Skeletal muscle tissue (tissue), 4 donors: ENCODE results near the gene TMBIM6. TPM values are rescaled to one million over a fixed set of nuclear protein-coding genes. Genes with fewer than 3 reads are reported as not detected.

ENCODE experiments used
- H3K27ac ChIP-seq: one replicate; pipeline ENCODE4 v1.7.0; 2013; ENCODE audit warnings: mild to moderate bottlenecking, low read depth, low read length, inconsistent platforms
- H3K27me3 ChIP-seq, 3 donors: one replicate each; pipeline ENCODE4 v1.7.0; 2013; ENCODE audit warnings: low read length in 3 of 3; ENCODE audit not compliant: control insufficient read depth in 3 of 3, insufficient read depth in 3 of 3
- H3K36me3 ChIP-seq, 3 donors: one replicate each; pipeline ENCODE4 v1.7.0; 2013; ENCODE audit warnings: low read length in 3 of 3; ENCODE audit not compliant: control insufficient read depth in 3 of 3, insufficient read depth in 3 of 3
- H3K4me1 ChIP-seq, 3 donors: one replicate each; pipeline ENCODE4 v1.7.0; 2013; ENCODE audit warnings: low read length in 3 of 3, mild to moderate bottlenecking in 3 of 3; ENCODE audit not compliant: control insufficient read depth in 3 of 3, insufficient read depth in 3 of 3
- H3K4me3 ChIP-seq, 3 donors: one replicate each; pipeline ENCODE4 v1.7.0; 2013; ENCODE audit warnings: low read length in 3 of 3
- H3K9ac ChIP-seq, 3 donors: one replicate each; pipeline ENCODE4 v1.7.0; 2013; ENCODE audit warnings: low read length in 3 of 3, mild to moderate bottlenecking in 3 of 3, moderate library complexity in 2 of 3, low read depth in 1 of 3
- H3K9me3 ChIP-seq, 3 donors: one replicate each; pipeline ENCODE4 v1.7.0; 2013; ENCODE audit warnings: low read length in 3 of 3; ENCODE audit not compliant: control insufficient read depth in 3 of 3
- total RNA-seq: library from RNA; depleted of rRNA; stranded (reverse); fragments of >200 nt; gene quantifications from one replicate; pipeline ENCODE4 v1.2.3, GENCODE V29; 2014
- donor health status: Osteomylitis.

TMBIM6 gene
- 185 TPM for total RNA-seq

DNA sequence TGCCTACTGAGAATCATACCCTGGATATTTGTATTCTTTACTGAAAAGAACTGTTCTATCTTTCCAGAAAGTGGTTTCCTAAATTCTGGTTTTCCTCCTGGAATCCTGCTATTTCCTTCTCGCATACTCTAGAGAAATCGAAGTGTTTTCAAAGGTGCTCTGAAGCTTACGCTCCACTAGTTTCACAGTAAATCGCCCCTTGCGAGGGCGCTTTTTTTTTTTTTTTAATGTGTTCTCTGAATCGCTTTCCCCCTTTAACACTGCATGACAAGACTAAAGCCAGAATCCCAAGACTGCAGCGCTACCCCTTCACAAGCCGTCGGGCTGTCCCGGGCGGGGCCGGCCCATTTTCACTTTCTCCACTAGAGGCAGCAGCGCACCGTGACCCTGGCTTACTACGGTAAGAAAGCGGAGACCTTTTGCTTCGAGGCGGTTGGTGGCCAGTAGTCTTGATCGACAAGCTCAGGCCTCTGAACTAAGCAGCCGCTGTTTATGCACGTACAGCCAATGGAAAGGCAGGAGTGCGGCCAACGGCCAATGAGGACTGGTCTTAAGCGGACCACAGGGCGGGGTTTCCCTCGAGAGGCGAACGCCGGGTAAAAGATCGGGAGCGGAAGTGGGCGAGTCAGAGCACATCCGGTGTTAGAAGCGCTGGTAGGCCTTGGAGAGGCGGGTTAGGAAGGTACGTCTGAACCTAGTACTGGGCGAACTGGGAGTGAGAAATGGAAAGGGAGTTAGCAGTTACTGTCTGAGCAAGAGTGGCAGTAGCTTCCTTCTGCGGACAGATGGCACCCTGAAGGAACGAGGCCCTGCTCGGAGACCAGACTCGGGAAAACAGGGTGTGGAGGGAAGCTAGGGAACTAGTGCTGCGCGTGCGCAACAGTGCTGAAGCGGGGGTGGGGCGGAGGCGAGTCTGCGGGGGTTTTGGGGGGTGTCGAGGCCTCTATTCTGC, at the start of gene TMBIM6:
Gene TMBIM6 (plus strand): TSS at position 628 of the 952 bp plus-strand sequence. CDS start 10,937 bp downstream, outside the sequence.
- peak within 1 kb of the TSS; percentile 84 to 100 (median 100) for H3K4me3 ChIP-seq
- no peaks in the 10 kb centered on the region for H3K9me3 ChIP-seq

DNA sequence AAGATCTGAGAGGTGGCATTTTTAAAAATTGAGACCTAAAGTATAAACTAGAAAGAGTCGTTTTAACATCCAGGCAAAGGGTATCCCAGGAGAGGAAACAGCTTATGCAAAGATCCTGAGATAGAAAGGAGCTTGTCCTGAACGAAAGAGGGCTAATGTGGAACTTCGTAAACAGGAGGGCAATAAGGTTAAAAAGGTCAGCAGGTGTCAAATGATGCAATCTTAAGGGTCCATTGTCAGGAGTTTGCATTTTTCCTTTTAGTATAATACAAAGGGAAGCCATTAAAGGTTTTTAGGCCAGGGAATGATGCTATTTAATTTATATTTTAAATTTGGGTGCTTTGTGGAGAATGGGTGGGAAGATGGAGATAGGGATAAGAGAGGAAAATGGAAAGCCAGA, 48.5 kb upstream of the TMBIM6 start:
- H3K27ac ChIP-seq = no peak overlapping the region
- H3K36me3 ChIP-seq = no peaks in the 10 kb centered on the region
- no peaks in the 10 kb centered on the region for H3K27me3 ChIP-seq
- no peak overlapping the region for H3K9ac ChIP-seq
- no peak overlapping the region for H3K4me3 ChIP-seq
- no peaks in the 10 kb centered on the region for H3K9me3 ChIP-seq
- H3K4me1 ChIP-seq = peaks cover 0 to 8% (median 4%) of the 10 kb centered on the region in 3 donors

More for the DNA sequence above, at the start of gene TMBIM6:
- Histone ChIP-seq H3K4me1 (peaks cover 25 to 32% (median 26%) of the 10 kb centered on the region in 3 donors), H3K9ac (peak within 1 kb of the TSS; percentile 99 to 100 (median 99)), H3K27ac (peak within 1 kb of the TSS; percentile 98), H3K36me3 (peaks cover 0 to 2% (median 0%) of the 10 kb centered on the region in 3 donors), H3K27me3 (no peaks in the 10 kb centered on the region)

- H3K27ac ChIP-seq = no peak overlapping the region
- peaks cover 10 to 17% (median 16%) of the 10 kb centered on the region in 3 donors for H3K4me1 ChIP-seq
- no peaks in the 10 kb centered on the region for H3K9me3 ChIP-seq
- H3K27me3 ChIP-seq = no peaks in the 10 kb centered on the region
- no peak overlapping the region for H3K9ac ChIP-seq
- H3K36me3 ChIP-seq = no peaks in the 10 kb centered on the region
- no peak overlapping the region for H3K4me3 ChIP-seq
These were observed 47.4 kb upstream of the TMBIM6 start for GRCh38 chr12:49693931-49694444.

- no peaks in the 10 kb centered on the region for H3K9me3 ChIP-seq
- no peaks in the 10 kb centered on the region for H3K36me3 ChIP-seq
- no peak overlapping the region for H3K9ac ChIP-seq
- H3K4me1 ChIP-seq = peaks cover 14 to 20% (median 20%) of the 10 kb centered on the region in 3 donors
- no peak overlapping the region for H3K4me3 ChIP-seq
- no peaks in the 10 kb centered on the region for H3K27me3 ChIP-seq
- no peak overlapping the region for H3K27ac ChIP-seq
These were observed 44.6 kb upstream of the TMBIM6 start for GRCh38 chr12:49696723-49697122.

GRCh38 chr12:49697808-49698207, 43.5 kb upstream of the TMBIM6 start:
- H3K4me1 ChIP-seq = peaks cover 14 to 20% (median 20%) of the 10 kb centered on the region in 3 donors
- no peak overlapping the region for H3K4me3 ChIP-seq
- H3K27ac ChIP-seq = no peak overlapping the region
- no peaks in the 10 kb centered on the region for H3K36me3 ChIP-seq
- H3K27me3 ChIP-seq = no peaks in the 10 kb centered on the region
- no peak overlapping the region for H3K9ac ChIP-seq
- no peaks in the 10 kb centered on the region for H3K9me3 ChIP-seq

DNA sequence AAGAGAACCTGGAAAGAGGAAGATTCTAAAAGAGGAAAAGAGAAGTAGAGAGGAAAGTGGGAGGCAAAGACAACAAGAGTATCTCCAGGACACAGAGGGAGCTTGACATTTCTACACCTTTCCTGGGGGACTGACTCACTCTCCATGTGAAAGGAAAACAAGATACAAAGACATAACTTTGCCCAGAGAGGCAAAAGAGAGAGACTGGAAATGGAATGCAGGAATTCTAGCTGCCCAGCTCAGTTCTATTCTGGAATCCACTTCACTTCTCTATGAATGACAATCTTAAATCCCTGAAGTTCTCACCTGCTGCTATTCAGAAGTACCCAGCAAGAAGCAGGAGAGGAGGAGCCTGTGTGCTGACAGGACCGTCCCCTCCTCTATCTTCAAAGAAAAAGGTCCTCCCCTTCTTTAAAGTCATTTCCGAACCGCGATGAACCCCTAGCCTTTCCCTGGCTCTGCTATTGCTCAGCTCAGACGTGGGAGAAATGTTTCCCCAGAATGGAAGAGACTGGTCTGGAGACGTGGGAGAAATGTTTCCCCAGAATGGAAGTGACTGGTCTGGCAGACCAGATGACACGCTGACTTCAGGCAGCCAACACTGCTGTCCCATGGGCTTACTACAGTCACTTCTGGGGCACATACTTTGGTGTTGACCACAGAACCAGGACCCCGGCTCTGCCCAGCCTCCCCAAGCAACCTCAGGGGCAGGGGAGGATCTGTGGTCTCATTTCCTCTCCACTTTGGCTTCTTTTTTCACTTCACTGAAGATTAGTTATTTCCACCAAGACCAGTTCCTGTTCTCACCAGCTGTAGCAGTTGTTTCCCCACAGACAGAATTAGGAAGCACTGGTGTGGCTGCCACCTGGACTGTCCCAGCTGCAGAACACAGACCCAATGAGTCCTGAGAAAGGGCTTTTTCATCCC, 42.5 kb upstream of the TMBIM6 start:
- Histone ChIP-seq H3K27ac (peak overlapping the region; percentile 56), H3K4me1 (peaks cover 18 to 30% (median 27%) of the 10 kb centered on the region in 3 donors)

GRCh38 chr12:49702009-49702408, 39.3 kb upstream of the TMBIM6 start:
- Histone ChIP-seq H3K4me1 (peaks cover 29 to 45% (median 44%) of the 10 kb centered on the region in 3 donors), H3K27ac (no peak overlapping the region), H3K9ac (no peak overlapping the region), H3K27me3 (no peaks in the 10 kb centered on the region), H3K36me3 (no peaks in the 10 kb centered on the region), H3K4me3 (no peak overlapping the region), H3K9me3 (no peaks in the 10 kb centered on the region)

More for the DNA sequence above, 42.5 kb upstream of the TMBIM6 start:
- Histone ChIP-seq H3K4me3 (peak overlapping the region; percentile 4 to 52 (median 41)), H3K9ac (peak overlapping the region; percentile 4 to 27 (median 5)), H3K36me3 (no peaks in the 10 kb centered on the region), H3K27me3 (no peaks in the 10 kb centered on the region), H3K9me3 (no peaks in the 10 kb centered on the region)

GRCh38 chr12:49702676-49703215, 38.6 kb upstream of the TMBIM6 start:
- no peak overlapping the region for H3K27ac ChIP-seq
- no peaks in the 10 kb centered on the region for H3K36me3 ChIP-seq
- no peak overlapping the region for H3K9ac ChIP-seq
- peaks cover 0 to under 1% (median 0%) of the 10 kb centered on the region in 3 donors for H3K27me3 ChIP-seq
- H3K4me1 ChIP-seq = peaks cover 29 to 41% (median 41%) of the 10 kb centered on the region in 3 donors
- no peaks in the 10 kb centered on the region for H3K9me3 ChIP-seq
- H3K4me3 ChIP-seq = no peak overlapping the region

GRCh38 chr12:49703647-49704137, 37.7 kb upstream of the TMBIM6 start:
- no peak overlapping the region for H3K9ac ChIP-seq
- H3K27ac ChIP-seq = no peak overlapping the region
- H3K4me3 ChIP-seq = no peak overlapping the region
- H3K4me1 ChIP-seq = peaks cover 22 to 35% (median 35%) of the 10 kb centered on the region in 3 donors
- H3K9me3 ChIP-seq = no peaks in the 10 kb centered on the region
- peaks cover 0 to 6% (median 0%) of the 10 kb centered on the region in 3 donors for H3K27me3 ChIP-seq
- no peaks in the 10 kb centered on the region for H3K36me3 ChIP-seq
